Mesendoderm (in vitro differentiated cells): ENCODE data around the gene IQCK.
"Not testable (repeated sequence)": the region's sequence is repeated elsewhere in the genome, so short reads cannot be mapped to it uniquely, and the experiment has no call there.

Experiments used
- DNase-seq: peaks from one replicate; pipeline ENCODE4 v3.0.0; 2013
- H2AK5ac ChIP-seq: 2 replicates; pipeline ENCODE4 v1.6.1; 2013; ENCODE audit warnings: low read length, inconsistent platforms
- H2BK120ac ChIP-seq: 2 replicates; pipeline ENCODE4 v1.6.1; 2013; ENCODE audit warnings: low read depth, mild to moderate bottlenecking, low read length, moderate library complexity, mixed read lengths
- H2BK15ac ChIP-seq: replicated peaks from 2 replicates; pipeline ENCODE4 v1.6.1; 2013; ENCODE audit warnings: low read depth, mild to moderate bottlenecking, moderate library complexity
- H2BK5ac ChIP-seq: 2 replicates; pipeline ENCODE4 v1.6.1; 2013; ENCODE audit warnings: low read length, inconsistent platforms
- H3K18ac ChIP-seq: 2 replicates; pipeline ENCODE4 v1.6.1; 2013; ENCODE audit warnings: mild to moderate bottlenecking, low read length, mixed read lengths
- H3K23ac ChIP-seq: one replicate; pipeline ENCODE4 v1.6.1; 2013; ENCODE audit warnings: low read length
- H3K27ac ChIP-seq: 2 replicates; pipeline ENCODE4 v1.5.1; 2013; ENCODE audit warnings: low read depth, mild to moderate bottlenecking, inconsistent platforms, low read length, moderate library complexity
- H3K27me3 ChIP-seq: 2 replicates; pipeline ENCODE4 v1.6.1; 2013; ENCODE audit warnings: low read length, control low read depth, mild to moderate bottlenecking, inconsistent platforms; ENCODE audit not compliant: insufficient read depth, poor library complexity
- H3K36me3 ChIP-seq: 2 replicates; pipeline ENCODE4 v1.6.1; 2013; ENCODE audit warnings: low read length, inconsistent platforms; ENCODE audit not compliant: control insufficient read depth, insufficient read depth
- H3K4ac ChIP-seq: one replicate; pipeline ENCODE4 v1.6.1; 2013; ENCODE audit warnings: low read depth, mild to moderate bottlenecking, low read length, moderate library complexity
- H3K4me1 ChIP-seq: 2 replicates; pipeline ENCODE4 v1.6.1; 2013; ENCODE audit warnings: low read depth, low read length, inconsistent platforms; ENCODE audit not compliant: control insufficient read depth
- H3K4me2 ChIP-seq: 2 replicates; pipeline ENCODE4 v1.6.1; 2013; ENCODE audit warnings: low read length
- H3K4me3 ChIP-seq: 2 replicates; pipeline ENCODE4 v1.5.1; 2013; ENCODE audit warnings: mild to moderate bottlenecking, low read length
- H3K56ac ChIP-seq: one replicate; pipeline ENCODE4 v1.6.1; 2013; ENCODE audit warnings: low read length
- H3K79me1 ChIP-seq: 2 replicates; pipeline ENCODE4 v1.6.1; 2013; ENCODE audit warnings: low read length, inconsistent platforms
- H3K79me2 ChIP-seq: 2 replicates; pipeline ENCODE4 v1.6.1; 2013; ENCODE audit warnings: mild to moderate bottlenecking, low read length; ENCODE audit not compliant: control insufficient read depth, insufficient read depth
- H3K9ac ChIP-seq: 2 replicates; pipeline ENCODE4 v1.6.1; 2013; ENCODE audit warnings: low read length, inconsistent platforms
- H4K5ac ChIP-seq: one replicate; pipeline ENCODE4 v1.6.1; 2013; ENCODE audit warnings: low read length
- H4K8ac ChIP-seq: one replicate; pipeline ENCODE4 v1.6.1; 2013; ENCODE audit warnings: low read depth, mild to moderate bottlenecking, control low read depth, low read length, moderate library complexity
- WGBS: extraction: QIAGEN DNeasy Blood & Tissue Kit; methylation state at CpG from one replicate; pipeline ENCODE4 v1.1.7; 2013; ENCODE audit warnings: low lambda C conversion rate, missing lambda C conversion rate; ENCODE audit not compliant: insufficient coverage; ENCODE audit errors: extremely low coverage; 5-methylcytosine and 5-hydroxymethylcytosine counted together

IQCK gene

GRCh38 chr16:19716728-19717127 is 1.3 kb upstream of the IQCK start:
- not testable (repeated sequence) for H3K4ac ChIP-seq, H2BK5ac ChIP-seq, DNase-seq, H4K8ac ChIP-seq, H3K4me1 ChIP-seq, H3K23ac ChIP-seq, H2AK5ac ChIP-seq, H3K36me3 ChIP-seq, H4K5ac ChIP-seq, H3K27ac ChIP-seq, H2BK15ac ChIP-seq, H3K27me3 ChIP-seq, H2BK120ac ChIP-seq
- H3K4me2 ChIP-seq = peak overlapping the region; percentile 48
- H3K79me2 ChIP-seq = peaks cover 68% of the 10 kb centered on the region
- H3K56ac ChIP-seq = peak overlapping the region; percentile 80
- H3K18ac ChIP-seq = peak overlapping the region; percentile 96
- peak overlapping the region; percentile 71 for H3K9ac ChIP-seq
- H3K79me1 ChIP-seq = peaks cover 27% of the 10 kb centered on the region
- peak overlapping the region; percentile 91 for H3K4me3 ChIP-seq
- no CpG with 5 or more reads among the region's 11 CpGs for WGBS

GRCh38 chr16:19717314-19717713 is 757 bp upstream of the IQCK start:
- DNase-seq = peak; percentile 54
- peak overlapping the region; percentile 71 for H3K9ac ChIP-seq
- peak overlapping the region; percentile 91 for H3K4me3 ChIP-seq
- H2BK15ac ChIP-seq = no peak overlapping the region
- peak overlapping the region; percentile 96 for H3K18ac ChIP-seq
- no peak overlapping the region for H3K23ac ChIP-seq
- H3K56ac ChIP-seq = peak overlapping the region; percentile 80
- H3K27me3 ChIP-seq = no peaks in the 10 kb centered on the region
- no peak overlapping the region for H2AK5ac ChIP-seq
- H3K36me3 ChIP-seq = peaks cover 8% of the 10 kb centered on the region
- peaks cover 13% of the 10 kb centered on the region for H3K4me1 ChIP-seq
- H3K4me2 ChIP-seq = peak overlapping the region; percentile 5
- H2BK120ac ChIP-seq = no peak overlapping the region
- no peak overlapping the region for H3K4ac ChIP-seq
- H2BK5ac ChIP-seq = no peak overlapping the region
- peaks cover 62% of the 10 kb centered on the region for H3K79me2 ChIP-seq
- H3K79me1 ChIP-seq = peaks cover 21% of the 10 kb centered on the region
- peak overlapping the region; percentile 5 for H4K5ac ChIP-seq
- no CpG with 5 or more reads among the region's 10 CpGs for WGBS
- peak overlapping the region; percentile 5 for H4K8ac ChIP-seq
- peak overlapping the region; percentile 84 for H3K27ac ChIP-seq

GRCh38 chr16:19718624-19718965 is 524 bp downstream of the IQCK start:
- Histone ChIP-seq H2BK5ac (peak overlapping the region; percentile 80), H3K36me3 (peaks cover 4% of the 10 kb centered on the region), H3K27me3 (no peaks in the 10 kb centered on the region), H3K56ac (peak overlapping the region; percentile 99), H2BK15ac (no peak overlapping the region), H3K18ac (peak overlapping the region; percentile 10), H3K4me3 (peak overlapping the region; percentile 94), H3K79me2 (peaks cover 51% of the 10 kb centered on the region), H3K4me2 (peak overlapping the region; percentile 85), H3K9ac (peak overlapping the region; percentile 71), H3K4me1 (peaks cover 17% of the 10 kb centered on the region), H3K4ac (peak overlapping the region; percentile 22), H4K8ac (no peak overlapping the region), H2AK5ac (no peak overlapping the region), H3K27ac (peak overlapping the region; percentile 55), H3K23ac (peak overlapping the region; percentile 48), H3K79me1 (peaks cover 18% of the 10 kb centered on the region), H2BK120ac (no peak overlapping the region), H4K5ac (no peak overlapping the region)
- no CpG with 5 or more reads among the region's 21 CpGs for WGBS
- DNase-seq = peak; percentile 55

DNA sequence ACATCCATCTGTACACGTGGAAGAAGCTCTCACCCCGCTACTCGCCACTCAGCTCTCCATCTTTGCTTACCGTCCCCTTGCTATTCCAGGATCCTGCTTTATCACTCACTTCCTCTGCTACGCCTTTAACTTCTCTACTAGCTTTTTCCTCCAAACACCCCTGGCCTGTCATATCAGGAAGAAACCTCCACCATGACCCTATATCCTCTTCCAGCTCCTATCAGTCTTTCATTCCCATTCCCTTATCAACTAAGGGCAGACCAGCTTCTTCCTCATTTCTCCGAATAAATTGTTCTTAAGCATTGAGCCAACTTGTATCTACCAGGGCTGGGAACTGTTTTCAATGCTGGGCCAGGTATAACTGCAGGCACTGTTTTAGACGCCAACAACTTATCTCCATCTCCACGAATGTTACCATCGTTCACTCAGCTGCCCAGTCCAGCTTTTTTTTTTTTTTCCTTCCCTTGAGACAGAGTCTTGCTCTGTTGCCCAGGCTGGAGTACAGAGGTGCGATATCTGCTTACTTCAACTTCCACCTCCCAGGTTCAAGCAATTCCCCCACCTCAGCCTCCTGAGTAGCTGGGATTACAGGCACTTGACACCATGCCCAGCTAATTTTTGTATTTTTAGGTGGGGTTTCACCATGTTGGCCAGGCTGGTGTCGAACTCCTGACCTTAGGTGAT is 4.3 kb downstream of the IQCK start:
- WGBS = no CpG with 5 or more reads among the region's 11 CpGs
- Histone ChIP-seq H3K4me3 (no peak overlapping the region), H4K5ac (no peak overlapping the region)

DNA sequence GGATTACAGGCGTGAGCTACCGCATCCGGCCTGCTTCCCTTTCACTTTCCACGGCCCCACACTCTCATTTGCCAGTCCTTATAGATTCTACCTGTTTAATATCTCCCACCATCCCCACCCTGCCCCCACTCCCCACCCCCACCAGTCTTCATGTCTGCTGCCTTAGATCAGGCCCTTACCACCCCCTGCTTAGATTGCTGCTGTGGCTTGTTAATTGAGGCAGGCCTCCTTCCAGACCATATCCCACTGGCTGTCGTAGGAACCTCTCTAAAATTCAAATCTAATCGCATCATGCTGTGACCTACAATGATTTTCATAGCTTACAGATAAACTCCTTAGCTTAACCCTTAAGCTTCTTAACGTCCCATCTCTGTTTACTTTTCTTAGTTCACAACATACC is 4.9 kb downstream of the IQCK start:
- Histone ChIP-seq H3K4me1 (peaks cover 10% of the 10 kb centered on the region), H2BK5ac (no peak overlapping the region), H3K27ac (peak overlapping the region; percentile 41), H2BK15ac (no peak overlapping the region), H3K56ac (no peak overlapping the region), H2BK120ac (no peak overlapping the region), H4K8ac (no peak overlapping the region), H3K79me2 (peaks cover 9% of the 10 kb centered on the region), H3K36me3 (no peaks in the 10 kb centered on the region), H3K4me2 (no peak overlapping the region), H3K18ac (peak overlapping the region; percentile 57), H3K23ac (no peak overlapping the region), H3K79me1 (peaks cover 4% of the 10 kb centered on the region), H3K9ac (no peak overlapping the region), H4K5ac (no peak overlapping the region), H3K4me3 (no peak overlapping the region), H3K4ac (no peak overlapping the region), H3K27me3 (no peaks in the 10 kb centered on the region), H2AK5ac (no peak overlapping the region)
- DNase-seq = peak; percentile 93
- WGBS = no CpG with 5 or more reads among the region's 7 CpGs

More for the DNA sequence above, 4.3 kb downstream of the IQCK start:
- H3K4me1 ChIP-seq = peaks cover 10% of the 10 kb centered on the region
- H3K27me3 ChIP-seq = no peaks in the 10 kb centered on the region
- peak overlapping the region; percentile 57 for H3K18ac ChIP-seq
- H3K4ac ChIP-seq = no peak overlapping the region
- H2BK5ac ChIP-seq = no peak overlapping the region
- no peak overlapping the region for H2BK120ac ChIP-seq
- no peak overlapping the region for H3K9ac ChIP-seq
- H3K27ac ChIP-seq = peak overlapping the region; percentile 41
- H3K79me1 ChIP-seq = peaks cover 4% of the 10 kb centered on the region
- peak; percentile 26 for DNase-seq
- H3K36me3 ChIP-seq = no peaks in the 10 kb centered on the region
- H3K23ac ChIP-seq = no peak overlapping the region
- H3K79me2 ChIP-seq = peaks cover 13% of the 10 kb centered on the region
- H2AK5ac ChIP-seq = peak overlapping the region; percentile 7
- H2BK15ac ChIP-seq = no peak overlapping the region
- no peak overlapping the region for H3K4me2 ChIP-seq
- H3K56ac ChIP-seq = no peak overlapping the region
- H4K8ac ChIP-seq = no peak overlapping the region

DNA sequence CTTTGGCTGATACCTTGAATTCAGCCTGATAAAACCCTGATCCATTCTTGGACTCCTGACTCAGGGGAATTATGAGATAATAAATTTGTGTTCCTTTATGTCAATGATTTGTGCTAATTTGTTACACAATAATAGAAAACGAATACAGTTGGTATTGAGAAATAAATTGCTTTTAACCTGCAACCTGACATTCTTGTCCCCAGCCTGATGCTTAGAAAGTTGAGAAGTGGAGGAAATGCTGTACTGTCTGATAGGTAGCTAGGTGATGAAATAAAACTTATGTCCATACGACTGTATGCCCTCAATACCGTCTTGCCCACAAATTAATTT is 10.5 kb downstream of the IQCK start:
- H2BK15ac ChIP-seq = no peak overlapping the region
- WGBS = no CpG with 5 or more reads among the region's 3 CpGs

More for the DNA sequence above, 10.5 kb downstream of the IQCK start:
- Histone ChIP-seq H3K27me3 (no peaks in the 10 kb centered on the region), H3K56ac (no peak overlapping the region), H3K27ac (no peak overlapping the region), H2AK5ac (no peak overlapping the region), H2BK5ac (no peak overlapping the region), H2BK120ac (no peak overlapping the region), H4K5ac (no peak overlapping the region), H3K4me2 (no peak overlapping the region), H3K23ac (no peak overlapping the region), H3K4me3 (no peak overlapping the region), H3K4ac (no peak overlapping the region), H3K79me1 (no peaks in the 10 kb centered on the region), H3K36me3 (peaks cover 2% of the 10 kb centered on the region), H3K4me1 (no peaks in the 10 kb centered on the region), H4K8ac (no peak overlapping the region), H3K18ac (no peak overlapping the region), H3K79me2 (no peaks in the 10 kb centered on the region), H3K9ac (no peak overlapping the region)
- DNase-seq = no peak
